HepG2 (cell line): ENCODE results near the gene CYB5R3. TPM values are rescaled to one million over a fixed set of nuclear protein-coding genes. Genes with fewer than 3 reads are reported as not detected.

ENCODE experiments used
- NFKBIZ ChIP-seq: IDR thresholded peaks from 2 replicates; pipeline ENCODE4 v1.6.1; 2018; ENCODE audit warnings: missing genetic modification reagents, missing compliant biosample characterization
- RBFOX2 ChIP-seq: fragments of 200-400 bp; formaldehyde crosslinking; IDR thresholded peaks from 2 replicates; pipeline ENCODE4 v1.6.1; 2017; ENCODE audit warnings: low read depth, mild to moderate bottlenecking, low read length
- RFX1 ChIP-seq: fragments of 450-650 bp; IDR thresholded peaks from 2 replicates; pipeline ENCODE4 v1.6.1; 2017
- RFXAP ChIP-seq: sonication (generic); formaldehyde crosslinking; IDR thresholded peaks from 2 replicates; pipeline ENCODE4 v1.4.0; 2020; ENCODE audit warnings: missing genetic modification reagents, borderline replicate concordance
- YEATS2 ChIP-seq: sonication (generic); formaldehyde crosslinking; IDR thresholded peaks from 2 replicates; pipeline ENCODE4 v1.4.0; 2020; ENCODE audit warnings: missing genetic modification reagents, borderline replicate concordance
- ZNF446 ChIP-seq: sonication (generic); formaldehyde crosslinking; IDR thresholded peaks from 2 replicates; pipeline ENCODE4 v1.5.0; 2020; ENCODE audit warnings: mild to moderate bottlenecking, missing genetic modification reagents
- ZNF563 ChIP-seq: sonication (generic); formaldehyde crosslinking; IDR thresholded peaks from 2 replicates; pipeline ENCODE4 v1.8.0; 2022; ENCODE audit warnings: mild to moderate bottlenecking, moderate library complexity, missing genetic modification reagents
- ZNF616 ChIP-seq: sonication (generic); formaldehyde crosslinking; IDR thresholded peaks from 2 replicates; pipeline ENCODE4 v1.5.0; 2020; ENCODE audit warnings: low read depth, mild to moderate bottlenecking, missing genetic modification reagents
- ZNF629 ChIP-seq: sonication (generic); formaldehyde crosslinking; conservative IDR thresholded peaks from 2 replicates; pipeline ENCODE4 v1.5.0; 2020; ENCODE audit warnings: missing genetic modification reagents
- polyA plus RNA-seq, 8 experiments: library from polyadenylated mRNA; depleted of rRNA in 3 of 8; stranded (reverse) in 7 of 8; unstranded in 1 of 8; fragments of >200 nt; fragmentation: Illumina TruSeq in 4 of 8; extraction: Trizol in 4 of 8; gene quantifications; 2 replicates each; pipeline versions ENCODE4 v1.2.1 to v1.2.3, GENCODE V29; 2011 to 2016; ENCODE audit warnings: low read depth in 4 of 8, missing spikeins in 1 of 8, mixed read lengths in 1 of 8; ENCODE audit not compliant: insufficient read depth in 1 of 8
- total RNA-seq, 5 experiments: library from RNA; depleted of rRNA; stranded (reverse); fragments of >200 nt; fragmentation: Illumina TruSeq; extraction: Trizol; gene quantifications; 2 replicates each; pipeline ENCODE4 v1.2.3, GENCODE V29; 2016; ENCODE audit warnings: low read depth in 1 of 5
- TF ChIP-seq, protein P1 (sequence below): sonication (generic); formaldehyde crosslinking; IDR thresholded peaks from 2 replicates; pipeline ENCODE4 v1.4.0; 2020; ENCODE audit warnings: missing genetic modification reagents, borderline replicate concordance
- TF ChIP-seq, protein P2 (sequence below): sonication (generic); formaldehyde crosslinking; IDR thresholded peaks from 2 replicates; pipeline ENCODE4 v1.8.1; 2023; ENCODE audit warnings: mild to moderate bottlenecking, moderate library complexity, missing genetic modification reagents
- TF ChIP-seq, protein P3 (sequence below): sonication (generic); formaldehyde crosslinking; IDR thresholded peaks from 2 replicates; pipeline ENCODE4 v1.5.1; 2020; ENCODE audit warnings: mild to moderate bottlenecking, missing genetic modification reagents, moderate library complexity
- TF ChIP-seq, protein P4 (sequence below): sonication (generic); formaldehyde crosslinking; IDR thresholded peaks from 2 replicates; pipeline ENCODE4 v1.4.0; 2020; ENCODE audit warnings: missing genetic modification reagents

The CYB5R3 gene
- total and polyA plus RNA-seq, 2 of the 13 experiments (the other 11 are each of a cell fraction or from before 2014, with no cell fraction given) = 32.4 to 305 TPM

DNA sequence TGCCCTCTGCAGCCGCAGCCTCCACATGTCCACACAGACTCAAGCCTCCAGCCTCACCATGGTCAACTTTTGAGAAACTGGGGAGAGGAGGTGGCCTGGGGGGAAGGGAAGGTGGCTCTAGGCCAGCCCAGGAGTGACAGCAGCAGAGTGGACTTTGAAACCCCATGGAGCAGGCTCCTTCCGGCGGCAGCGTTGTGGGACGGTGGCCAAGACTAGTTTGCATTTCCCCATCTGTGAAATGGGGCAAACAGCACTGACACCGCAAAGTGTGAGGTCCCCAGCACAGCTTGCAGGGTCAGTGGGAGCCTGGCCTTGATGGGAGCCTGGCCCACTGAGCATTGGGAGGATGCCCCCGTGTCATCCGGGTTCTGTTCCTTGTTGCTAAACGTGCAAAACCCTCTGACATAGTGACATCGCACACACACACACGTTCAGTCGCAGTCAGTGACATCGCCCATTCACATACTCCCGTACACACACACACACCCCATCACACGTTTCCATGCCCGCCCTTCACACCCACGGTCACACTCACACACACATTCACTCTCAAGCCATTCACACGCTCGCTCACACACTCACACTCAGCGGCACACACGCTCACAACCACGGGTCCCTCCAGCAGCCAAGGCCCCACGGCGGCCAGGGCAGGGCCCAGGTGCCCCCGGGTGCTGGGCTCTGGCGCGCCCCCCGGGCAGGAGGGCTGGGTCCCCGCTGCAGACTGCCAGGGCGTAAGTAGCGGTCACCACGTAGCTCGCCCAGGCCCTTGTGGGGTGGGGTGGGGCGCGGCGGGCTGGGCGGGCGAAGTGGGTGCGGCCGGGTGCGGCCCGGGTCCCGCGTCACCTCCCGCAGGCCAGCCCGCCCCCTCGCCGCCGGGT, 585 bp downstream of the CYB5R3 start (continued):
- TF ChIP-seq, protein P1, sequence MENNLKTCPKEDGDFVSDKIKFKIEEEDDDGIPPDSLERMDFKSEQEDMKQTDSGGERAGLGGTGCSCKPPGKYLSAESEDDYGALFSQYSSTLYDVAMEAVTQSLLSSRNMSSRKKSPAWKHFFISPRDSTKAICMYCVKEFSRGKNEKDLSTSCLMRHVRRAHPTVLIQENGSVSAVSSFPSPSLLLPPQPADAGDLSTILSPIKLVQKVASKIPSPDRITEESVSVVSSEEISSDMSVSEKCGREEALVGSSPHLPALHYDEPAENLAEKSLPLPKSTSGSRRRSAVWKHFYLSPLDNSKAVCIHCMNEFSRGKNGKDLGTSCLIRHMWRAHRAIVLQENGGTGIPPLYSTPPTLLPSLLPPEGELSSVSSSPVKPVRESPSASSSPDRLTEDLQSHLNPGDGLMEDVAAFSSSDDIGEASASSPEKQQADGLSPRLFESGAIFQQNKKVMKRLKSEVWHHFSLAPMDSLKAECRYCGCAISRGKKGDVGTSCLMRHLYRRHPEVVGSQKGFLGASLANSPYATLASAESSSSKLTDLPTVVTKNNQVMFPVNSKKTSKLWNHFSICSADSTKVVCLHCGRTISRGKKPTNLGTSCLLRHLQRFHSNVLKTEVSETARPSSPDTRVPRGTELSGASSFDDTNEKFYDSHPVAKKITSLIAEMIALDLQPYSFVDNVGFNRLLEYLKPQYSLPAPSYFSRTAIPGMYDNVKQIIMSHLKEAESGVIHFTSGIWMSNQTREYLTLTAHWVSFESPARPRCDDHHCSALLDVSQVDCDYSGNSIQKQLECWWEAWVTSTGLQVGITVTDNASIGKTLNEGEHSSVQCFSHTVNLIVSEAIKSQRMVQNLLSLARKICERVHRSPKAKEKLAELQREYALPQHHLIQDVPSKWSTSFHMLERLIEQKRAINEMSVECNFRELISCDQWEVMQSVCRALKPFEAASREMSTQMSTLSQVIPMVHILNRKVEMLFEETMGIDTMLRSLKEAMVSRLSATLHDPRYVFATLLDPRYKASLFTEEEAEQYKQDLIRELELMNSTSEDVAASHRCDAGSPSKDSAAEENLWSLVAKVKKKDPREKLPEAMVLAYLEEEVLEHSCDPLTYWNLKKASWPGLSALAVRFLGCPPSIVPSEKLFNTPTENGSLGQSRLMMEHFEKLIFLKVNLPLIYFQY = peak; percentile 81
- TF ChIP-seq ZNF629 (CRISPR knock-in tag) (peak; percentile 100), RFX1 (no peak), ZNF446 (CRISPR knock-in tag) (no peak), RFXAP (CRISPR knock-in tag) (0 out of 2 replicates have a peak, but pooled peaks have one; percentile 62), ZNF616 (0 out of 2 replicates have a peak, but pooled peaks have one; percentile 45), RBFOX2 (peak; percentile 86), YEATS2 (CRISPR knock-in tag) (peak; percentile 58; the same call in 1 of the 2 replicates), NFKBIZ (CRISPR knock-in tag) (peak; percentile 80), ZNF563 (CRISPR knock-in tag) (no peak)
- TF ChIP-seq, protein P2, sequence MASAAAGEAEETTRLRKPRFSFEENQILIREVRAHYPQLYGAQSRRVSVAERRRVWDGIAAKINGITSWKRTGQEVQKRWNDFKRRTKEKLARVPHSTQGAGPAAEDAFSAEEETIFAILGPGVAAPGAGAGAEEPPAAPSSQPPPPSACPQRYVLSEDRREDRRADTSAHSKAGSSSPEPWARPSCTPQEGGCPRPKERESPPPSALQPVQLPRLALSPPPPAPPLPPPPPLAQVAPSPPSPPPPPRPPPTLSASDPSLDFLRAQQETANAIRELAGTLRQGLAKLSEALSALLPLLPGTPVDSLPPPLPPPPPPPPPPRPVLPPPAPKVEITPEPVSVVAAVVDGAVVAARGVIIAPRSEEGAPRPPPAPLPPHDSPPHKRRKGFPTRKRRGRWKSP (CRISPR knock-in tag) = peak; percentile 63; the same call in 1 of the 2 replicates
- TF ChIP-seq, protein P3, sequence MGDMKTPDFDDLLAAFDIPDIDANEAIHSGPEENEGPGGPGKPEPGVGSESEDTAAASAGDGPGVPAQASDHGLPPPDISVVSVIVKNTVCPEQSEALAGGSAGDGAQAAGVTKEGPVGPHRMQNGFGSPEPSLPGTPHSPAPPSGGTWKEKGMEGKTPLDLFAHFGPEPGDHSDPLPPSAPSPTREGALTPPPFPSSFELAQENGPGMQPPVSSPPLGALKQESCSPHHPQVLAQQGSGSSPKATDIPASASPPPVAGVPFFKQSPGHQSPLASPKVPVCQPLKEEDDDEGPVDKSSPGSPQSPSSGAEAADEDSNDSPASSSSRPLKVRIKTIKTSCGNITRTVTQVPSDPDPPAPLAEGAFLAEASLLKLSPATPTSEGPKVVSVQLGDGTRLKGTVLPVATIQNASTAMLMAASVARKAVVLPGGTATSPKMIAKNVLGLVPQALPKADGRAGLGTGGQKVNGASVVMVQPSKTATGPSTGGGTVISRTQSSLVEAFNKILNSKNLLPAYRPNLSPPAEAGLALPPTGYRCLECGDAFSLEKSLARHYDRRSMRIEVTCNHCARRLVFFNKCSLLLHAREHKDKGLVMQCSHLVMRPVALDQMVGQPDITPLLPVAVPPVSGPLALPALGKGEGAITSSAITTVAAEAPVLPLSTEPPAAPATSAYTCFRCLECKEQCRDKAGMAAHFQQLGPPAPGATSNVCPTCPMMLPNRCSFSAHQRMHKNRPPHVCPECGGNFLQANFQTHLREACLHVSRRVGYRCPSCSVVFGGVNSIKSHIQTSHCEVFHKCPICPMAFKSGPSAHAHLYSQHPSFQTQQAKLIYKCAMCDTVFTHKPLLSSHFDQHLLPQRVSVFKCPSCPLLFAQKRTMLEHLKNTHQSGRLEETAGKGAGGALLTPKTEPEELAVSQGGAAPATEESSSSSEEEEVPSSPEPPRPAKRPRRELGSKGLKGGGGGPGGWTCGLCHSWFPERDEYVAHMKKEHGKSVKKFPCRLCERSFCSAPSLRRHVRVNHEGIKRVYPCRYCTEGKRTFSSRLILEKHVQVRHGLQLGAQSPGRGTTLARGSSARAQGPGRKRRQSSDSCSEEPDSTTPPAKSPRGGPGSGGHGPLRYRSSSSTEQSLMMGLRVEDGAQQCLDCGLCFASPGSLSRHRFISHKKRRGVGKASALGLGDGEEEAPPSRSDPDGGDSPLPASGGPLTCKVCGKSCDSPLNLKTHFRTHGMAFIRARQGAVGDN = peak; percentile 98
- TF ChIP-seq, protein P4, sequence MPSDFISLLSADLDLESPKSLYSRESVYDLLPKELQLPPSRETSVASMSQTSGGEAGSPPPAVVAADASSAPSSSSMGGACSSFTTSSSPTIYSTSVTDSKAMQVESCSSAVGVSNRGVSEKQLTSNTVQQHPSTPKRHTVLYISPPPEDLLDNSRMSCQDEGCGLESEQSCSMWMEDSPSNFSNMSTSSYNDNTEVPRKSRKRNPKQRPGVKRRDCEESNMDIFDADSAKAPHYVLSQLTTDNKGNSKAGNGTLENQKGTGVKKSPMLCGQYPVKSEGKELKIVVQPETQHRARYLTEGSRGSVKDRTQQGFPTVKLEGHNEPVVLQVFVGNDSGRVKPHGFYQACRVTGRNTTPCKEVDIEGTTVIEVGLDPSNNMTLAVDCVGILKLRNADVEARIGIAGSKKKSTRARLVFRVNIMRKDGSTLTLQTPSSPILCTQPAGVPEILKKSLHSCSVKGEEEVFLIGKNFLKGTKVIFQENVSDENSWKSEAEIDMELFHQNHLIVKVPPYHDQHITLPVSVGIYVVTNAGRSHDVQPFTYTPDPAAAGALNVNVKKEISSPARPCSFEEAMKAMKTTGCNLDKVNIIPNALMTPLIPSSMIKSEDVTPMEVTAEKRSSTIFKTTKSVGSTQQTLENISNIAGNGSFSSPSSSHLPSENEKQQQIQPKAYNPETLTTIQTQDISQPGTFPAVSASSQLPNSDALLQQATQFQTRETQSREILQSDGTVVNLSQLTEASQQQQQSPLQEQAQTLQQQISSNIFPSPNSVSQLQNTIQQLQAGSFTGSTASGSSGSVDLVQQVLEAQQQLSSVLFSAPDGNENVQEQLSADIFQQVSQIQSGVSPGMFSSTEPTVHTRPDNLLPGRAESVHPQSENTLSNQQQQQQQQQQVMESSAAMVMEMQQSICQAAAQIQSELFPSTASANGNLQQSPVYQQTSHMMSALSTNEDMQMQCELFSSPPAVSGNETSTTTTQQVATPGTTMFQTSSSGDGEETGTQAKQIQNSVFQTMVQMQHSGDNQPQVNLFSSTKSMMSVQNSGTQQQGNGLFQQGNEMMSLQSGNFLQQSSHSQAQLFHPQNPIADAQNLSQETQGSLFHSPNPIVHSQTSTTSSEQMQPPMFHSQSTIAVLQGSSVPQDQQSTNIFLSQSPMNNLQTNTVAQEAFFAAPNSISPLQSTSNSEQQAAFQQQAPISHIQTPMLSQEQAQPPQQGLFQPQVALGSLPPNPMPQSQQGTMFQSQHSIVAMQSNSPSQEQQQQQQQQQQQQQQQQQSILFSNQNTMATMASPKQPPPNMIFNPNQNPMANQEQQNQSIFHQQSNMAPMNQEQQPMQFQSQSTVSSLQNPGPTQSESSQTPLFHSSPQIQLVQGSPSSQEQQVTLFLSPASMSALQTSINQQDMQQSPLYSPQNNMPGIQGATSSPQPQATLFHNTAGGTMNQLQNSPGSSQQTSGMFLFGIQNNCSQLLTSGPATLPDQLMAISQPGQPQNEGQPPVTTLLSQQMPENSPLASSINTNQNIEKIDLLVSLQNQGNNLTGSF (CRISPR knock-in tag) = no peak
